ACC112 (cell line): ENCODE measurements around the gene MROH8.

Experiments used
- H2AFZ ChIP-seq: fragments of 200-600 bp; sonication (generic); one replicate; pipeline ENCODE4 v1.6.0; 2017; ENCODE audit warnings: antibody characterized with exemption, low read length; ENCODE audit not compliant: unreplicated experiment
- H3K27ac ChIP-seq: fragments of 200-600 bp; sonication (generic); 2 replicates; pipeline ENCODE4 v1.5.1; 2014; ENCODE audit warnings: low read depth, mild to moderate bottlenecking, antibody characterized with exemption, low read length, moderate library complexity
- H3K27me3 ChIP-seq: fragments of 200-600 bp; sonication (generic); 2 replicates; pipeline ENCODE4 v1.6.1; 2014; ENCODE audit warnings: mild to moderate bottlenecking, antibody characterized with exemption, low read length, moderate library complexity, mixed read lengths; ENCODE audit not compliant: insufficient read depth
- H3K36me3 ChIP-seq: fragments of 200-600 bp; sonication (generic); 2 replicates; pipeline ENCODE4 v1.6.1; 2016; ENCODE audit warnings: mild to moderate bottlenecking, antibody characterized with exemption, low read length, moderate library complexity, mixed read lengths; ENCODE audit not compliant: insufficient read depth
- H3K4me1 ChIP-seq: fragments of 200-600 bp; sonication (generic); one replicate; pipeline ENCODE4 v1.6.1; 2016; ENCODE audit warnings: low read length, mixed read lengths; ENCODE audit not compliant: insufficient read depth, unreplicated experiment, control insufficient read depth
- H3K4me3 ChIP-seq: fragments of 200-600 bp; sonication (generic); 2 replicates; pipeline ENCODE4 v1.5.1; 2014; ENCODE audit warnings: mild to moderate bottlenecking, low read depth, low read length
- H3K79me2 ChIP-seq: fragments of 200-600 bp; sonication (generic); one replicate; pipeline ENCODE4 v1.6.0; 2016; ENCODE audit warnings: low read length; ENCODE audit not compliant: control insufficient read depth, unreplicated experiment, insufficient read depth

The MROH8 gene

GRCh38 chr20:37066168-37066567 lies 113.2 kb downstream of the MROH8 start:
- Histone ChIP-seq H3K36me3 (peaks cover 22% of the 10 kb centered on the region), H3K79me2 (no peaks in the 10 kb centered on the region), H3K4me3 (no peak overlapping the region), H3K27me3 (no peaks in the 10 kb centered on the region), H3K4me1 (no peaks in the 10 kb centered on the region), H2AFZ (no peak overlapping the region), H3K27ac (no peak overlapping the region)

DNA sequence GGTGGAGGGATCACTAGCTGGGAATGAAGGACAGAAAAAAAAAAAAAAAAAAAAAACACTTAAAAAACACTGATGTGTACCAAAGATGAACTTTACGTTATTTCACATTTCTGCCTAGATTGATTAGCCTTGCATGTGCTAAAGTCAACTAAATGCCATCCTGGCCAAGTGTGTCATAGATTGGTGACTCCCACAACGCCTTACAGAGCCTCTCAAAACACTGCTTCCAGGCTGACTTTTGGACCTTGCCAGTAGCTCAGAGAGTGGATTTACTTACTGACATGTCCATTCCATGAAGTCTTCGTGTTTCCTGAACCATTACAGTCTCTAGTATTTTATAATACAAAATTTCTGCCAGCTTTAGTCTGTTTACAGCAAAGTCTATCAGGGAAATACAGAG lies 124.1 kb downstream of the MROH8 start:
- Histone ChIP-seq H3K4me1 (no peaks in the 10 kb centered on the region), H3K79me2 (no peaks in the 10 kb centered on the region), H3K27ac (no peak overlapping the region), H2AFZ (no peak overlapping the region), H3K36me3 (peaks cover 33% of the 10 kb centered on the region), H3K27me3 (no peaks in the 10 kb centered on the region), H3K4me3 (no peak overlapping the region)

- Histone ChIP-seq H3K79me2 (no peaks in the 10 kb centered on the region), H3K4me1 (no peaks in the 10 kb centered on the region), H3K27me3 (no peaks in the 10 kb centered on the region), H2AFZ (no peak overlapping the region), H3K27ac (no peak overlapping the region), H3K36me3 (peaks cover 23% of the 10 kb centered on the region), H3K4me3 (no peak overlapping the region)
These were observed 126.0 kb downstream of the MROH8 start for GRCh38 chr20:37053230-37053950.
